Renal cortical epithelial cell (primary cell): ENCODE results near the gene INPP5K. TPM values are rescaled to one million over a fixed set of nuclear protein-coding genes. Genes with fewer than 3 reads are reported as not detected.
"Not testable (repeated sequence)": the region's sequence is repeated elsewhere in the genome, so short reads cannot be mapped to it uniquely, and the experiment has no call there.

Source experiments
- DNase-seq: peaks from one replicate; pipeline ENCODE4 v3.0.0-alpha.2; 2011; ENCODE audit warnings: low read depth
- total RNA-seq: library from RNA; depleted of rRNA; stranded (reverse); fragments of >200 nt; gene quantifications from 2 replicates; pipeline ENCODE4 v1.2.3, GENCODE V29; 2014

The INPP5K gene
- total RNA-seq, result 26.5 and 42.2 TPM in 2 replicates

- DNase-seq, result peak; percentile 93
Measured at GRCh38 chr17:1516388-1517161, at the start of gene INPP5K. Gene INPP5K (minus strand): TSS chr17:1516612. CDS start chr17:1516499, 113 bp downstream.

- DNase-seq, result no peak
Measured at GRCh38 chr17:1565877-1566276, 49.5 kb upstream of the INPP5K start.

GRCh38 chr17:1563786-1564613, 47.6 kb upstream of the INPP5K start:
- DNase-seq, result no peak

GRCh38 chr17:1563471-1563785, 47.0 kb upstream of the INPP5K start:
- DNase-seq, result not testable (repeated sequence)

GRCh38 chr17:1562176-1562643, 45.8 kb upstream of the INPP5K start:
- DNase-seq, result no peak

GRCh38 chr17:1561420-1562175, 45.2 kb upstream of the INPP5K start:
- DNase-seq, result no peak

GRCh38 chr17:1560858-1561355, 44.5 kb upstream of the INPP5K start:
- no peak for DNase-seq

- DNase-seq, result no peak
Measured at GRCh38 chr17:1560101-1560857, 43.9 kb upstream of the INPP5K start.

GRCh38 chr17:1559047-1560043, 42.9 kb upstream of the INPP5K start:
- DNase-seq, result no peak

- DNase-seq, result no peak
Measured at GRCh38 chr17:1558401-1558800, 42.0 kb upstream of the INPP5K start.

GRCh38 chr17:1557355-1558095, 41.1 kb upstream of the INPP5K start:
- no peak for DNase-seq

- DNase-seq, result no peak
Measured at GRCh38 chr17:1555651-1556471, 39.4 kb upstream of the INPP5K start.

GRCh38 chr17:1554751-1555540, 38.5 kb upstream of the INPP5K start:
- DNase-seq, result no peak

- no peak for DNase-seq
Measured at GRCh38 chr17:1553354-1554266, 37.2 kb upstream of the INPP5K start.

GRCh38 chr17:1552932-1553331, 36.5 kb upstream of the INPP5K start:
- no peak for DNase-seq

- no peak for DNase-seq
Measured at GRCh38 chr17:1551741-1552140, 35.3 kb upstream of the INPP5K start.

- no peak for DNase-seq
Measured at GRCh38 chr17:1548032-1548431, 31.6 kb upstream of the INPP5K start.
